NCI-H774 (cell line): Measurements from ENCODE around the gene OSBPL2.

ENCODE experiments used
- DNase-seq: peaks from one replicate; lab custom pipeline; 2025; lab: John Stamatoyannopoulos, UW

OSBPL2 gene

DNA sequence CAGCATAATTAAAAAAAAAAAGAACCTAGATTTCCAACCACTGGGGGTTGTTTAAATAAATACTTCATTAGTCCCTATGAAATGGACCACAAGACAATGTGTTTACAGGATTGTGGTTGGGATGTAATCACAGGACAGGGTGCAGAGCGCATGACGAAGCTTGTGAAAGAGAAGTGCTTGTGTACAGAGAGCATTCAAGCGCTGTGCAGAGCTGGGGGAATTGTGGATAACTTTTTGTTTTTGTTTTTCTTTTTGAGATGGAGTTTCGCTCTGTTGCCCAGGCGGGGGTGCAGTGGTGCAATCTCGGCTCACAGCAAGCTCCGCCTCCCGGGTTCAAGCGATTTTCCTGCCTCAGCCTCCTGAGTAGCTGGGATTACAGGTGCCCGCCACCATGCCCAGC, 106.5 kb downstream of the OSBPL2 start:
- no peak for DNase-seq
